GM18505 (cell line): ENCODE results near the gene NBEA.

Experiments
- ATAC-seq: cut with Tn5 transposase; IDR thresholded peaks from one replicate; pipeline ENCODE4 v1.9.1; 2021; ENCODE audit not compliant: unreplicated experiment
- POLR2A ChIP-seq: IDR thresholded peaks from 4 replicates; pipeline ENCODE4 v1.6.1; 2011; ENCODE audit warnings: borderline replicate concordance; ENCODE audit not compliant: insufficient read depth, insufficient read length; ENCODE audit errors: extremely low read depth

Gene NBEA

DNA sequence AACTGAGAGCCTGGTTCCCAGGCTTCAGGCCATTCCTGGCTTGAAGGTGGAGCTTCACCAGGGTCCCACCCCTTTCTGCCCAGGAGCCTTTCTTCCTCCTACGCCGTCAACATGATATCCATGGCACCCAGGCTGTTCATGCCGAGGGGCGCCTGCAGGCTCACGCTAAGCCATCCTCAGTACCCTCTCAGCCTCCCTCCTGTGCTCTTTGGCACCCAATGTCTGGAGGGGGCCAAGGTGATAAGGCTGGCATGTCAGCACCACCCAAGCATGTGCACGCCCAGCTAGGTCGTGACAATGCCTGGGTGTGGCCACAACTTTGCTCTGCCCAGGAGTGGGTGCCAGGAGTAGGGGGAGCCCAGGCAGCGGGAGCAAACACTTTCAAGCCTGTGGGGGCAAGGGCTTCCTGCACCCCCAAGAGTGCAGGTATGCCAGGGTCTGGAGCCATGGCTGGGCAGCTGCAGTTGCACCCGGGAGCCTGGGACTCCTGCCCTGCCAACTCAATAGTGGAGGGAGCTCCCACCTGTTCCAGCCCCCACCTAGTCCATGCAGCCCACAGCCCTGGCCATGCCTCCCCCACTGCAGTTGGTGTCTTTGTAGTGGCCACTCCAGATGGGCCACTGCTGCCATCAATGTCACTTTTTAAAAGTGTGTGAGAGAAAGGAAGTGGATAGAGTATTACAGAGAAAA lies 314.5 kb downstream of the NBEA start:
- no peak for TF ChIP-seq POLR2A
- ATAC-seq: no peak

GRCh38 chr13:35260316-35260715 lies 318.2 kb downstream of the NBEA start:
- no peak for TF ChIP-seq POLR2A
- no peak for ATAC-seq

GRCh38 chr13:35266412-35266811 lies 324.3 kb downstream of the NBEA start:
- no peak for ATAC-seq
- no peak for TF ChIP-seq POLR2A

DNA sequence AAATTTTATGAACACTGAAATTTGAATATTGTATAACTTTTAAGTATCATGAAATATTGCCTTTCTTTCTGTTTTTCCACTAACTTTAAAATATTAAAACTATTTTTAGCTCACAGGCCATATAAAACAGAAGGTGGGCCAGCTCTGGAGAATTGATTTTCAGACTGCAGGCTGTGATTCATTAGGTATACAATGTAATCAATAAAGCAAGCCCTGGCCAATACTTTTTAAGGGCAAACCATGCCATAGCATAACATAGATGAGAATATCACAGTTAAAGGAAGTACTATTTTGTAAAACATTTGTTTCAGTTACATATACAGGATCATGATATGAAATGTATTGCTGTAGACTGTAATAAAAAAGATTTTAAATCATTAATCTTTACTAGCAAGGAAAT lies 336.8 kb downstream of the NBEA start:
- TF ChIP-seq POLR2A: no peak
- ATAC-seq: no peak

DNA sequence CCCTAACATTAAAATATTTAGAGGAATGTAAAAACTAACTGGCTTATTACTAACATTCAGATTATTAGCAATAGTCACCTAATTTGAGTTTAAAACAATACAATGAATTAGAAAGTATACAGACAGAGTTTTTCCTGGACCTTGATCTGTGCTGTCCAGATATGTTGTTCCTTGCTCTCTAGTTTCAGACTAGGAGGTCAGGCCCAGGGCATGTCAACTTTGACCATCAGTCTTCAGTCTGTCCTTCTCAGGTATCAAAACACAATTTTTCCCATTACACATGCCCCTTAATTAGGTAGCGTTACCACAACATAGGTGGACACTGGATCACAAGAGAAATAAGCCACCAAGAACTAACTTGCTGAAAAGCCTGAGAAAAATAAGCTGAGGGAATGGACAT lies 337.4 kb downstream of the NBEA start:
- ATAC-seq: no peak
- TF ChIP-seq POLR2A: no peak

- no peak for ATAC-seq
- no peak for TF ChIP-seq POLR2A
Observed at GRCh38 chr13:35283856-35284255, 341.8 kb downstream of the NBEA start.

- no peak for ATAC-seq
- no peak for TF ChIP-seq POLR2A
Observed at GRCh38 chr13:35285677-35286076, 343.6 kb downstream of the NBEA start.

- no peak for TF ChIP-seq POLR2A
- ATAC-seq: no peak
Observed at GRCh38 chr13:35292329-35292728, 350.3 kb downstream of the NBEA start.

GRCh38 chr13:35293579-35294226 lies 351.6 kb downstream of the NBEA start:
- ATAC-seq: no peak
- no peak for TF ChIP-seq POLR2A

- TF ChIP-seq POLR2A: no peak
- ATAC-seq: no peak
Observed at GRCh38 chr13:35309706-35310105, 367.6 kb downstream of the NBEA start.

DNA sequence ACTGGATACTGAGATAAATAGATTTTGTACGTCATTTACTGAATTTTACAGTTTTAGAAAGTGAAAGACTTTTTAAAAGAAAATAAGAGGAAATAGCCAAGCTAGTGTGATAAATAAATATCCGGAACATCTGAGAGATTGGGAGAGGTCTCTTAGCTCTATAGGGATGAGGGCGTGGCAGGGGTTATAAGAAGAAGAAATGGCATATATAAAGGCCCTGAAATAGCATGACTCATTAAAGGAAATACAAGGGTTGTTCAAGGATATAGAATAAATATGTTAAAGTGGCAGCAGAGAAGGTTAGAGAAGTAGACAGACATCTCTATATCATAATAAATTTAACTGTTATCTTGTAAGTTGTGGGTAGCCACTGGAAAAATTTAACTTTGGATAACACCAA lies 390.1 kb downstream of the NBEA start:
- no peak for ATAC-seq
- no peak for TF ChIP-seq POLR2A

DNA sequence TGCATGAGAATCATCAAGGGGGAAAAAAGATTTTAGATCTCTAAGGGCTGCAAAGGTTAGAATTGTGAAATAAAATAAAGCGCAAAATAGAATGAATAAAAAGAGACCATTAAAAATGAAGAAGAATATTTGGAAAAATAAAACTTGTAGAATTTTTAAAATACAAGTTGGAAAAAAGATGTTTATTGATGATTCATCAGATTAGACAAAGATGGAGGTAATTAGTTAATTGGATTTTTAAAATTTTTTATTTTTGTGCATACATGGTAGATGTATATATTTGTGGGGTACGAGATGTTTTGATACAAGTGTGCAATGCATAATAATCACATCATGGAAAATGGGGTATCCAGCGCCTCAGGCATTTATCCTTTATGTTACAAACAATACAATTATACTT lies 391.1 kb downstream of the NBEA start:
- no peak for ATAC-seq
- TF ChIP-seq POLR2A: no peak

GRCh38 chr13:35342440-35342839 lies 400.4 kb downstream of the NBEA start:
- no peak for ATAC-seq
- TF ChIP-seq POLR2A: no peak

- TF ChIP-seq POLR2A: no peak
- no peak for ATAC-seq
Observed at GRCh38 chr13:35343417-35343816, 401.3 kb downstream of the NBEA start.
